ENCODE data around the gene ATF3.
"Not testable (repeated sequence)": the region's sequence is repeated elsewhere in the genome, so short reads cannot be mapped to it uniquely, and the experiment has no call there.

ATF3 gene

GRCh38 chr1:212655668-212656440 is 47.3 kb downstream of the ATF3 start:
- no peak for DNase-seq

DNA sequence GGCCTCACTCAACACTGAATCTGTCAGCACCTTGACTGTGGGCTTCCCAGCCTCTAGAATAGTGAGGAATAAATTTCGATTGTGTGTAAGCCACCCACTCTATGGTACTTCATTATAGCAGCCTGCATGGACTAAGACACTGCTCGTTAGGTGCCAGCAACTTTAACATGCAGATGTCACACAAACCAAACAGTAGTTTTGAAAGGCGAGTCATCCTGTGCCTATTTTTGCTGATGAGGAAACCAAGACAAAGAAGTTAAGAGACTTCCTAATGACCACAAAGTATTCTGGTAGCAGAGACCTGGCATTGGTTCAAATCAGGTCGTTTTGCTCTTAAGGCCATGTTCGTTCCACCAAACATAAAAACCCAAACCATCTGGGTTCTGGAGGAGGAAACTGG is 48.2 kb downstream of the ATF3 start:
- no peak for DNase-seq

DNA sequence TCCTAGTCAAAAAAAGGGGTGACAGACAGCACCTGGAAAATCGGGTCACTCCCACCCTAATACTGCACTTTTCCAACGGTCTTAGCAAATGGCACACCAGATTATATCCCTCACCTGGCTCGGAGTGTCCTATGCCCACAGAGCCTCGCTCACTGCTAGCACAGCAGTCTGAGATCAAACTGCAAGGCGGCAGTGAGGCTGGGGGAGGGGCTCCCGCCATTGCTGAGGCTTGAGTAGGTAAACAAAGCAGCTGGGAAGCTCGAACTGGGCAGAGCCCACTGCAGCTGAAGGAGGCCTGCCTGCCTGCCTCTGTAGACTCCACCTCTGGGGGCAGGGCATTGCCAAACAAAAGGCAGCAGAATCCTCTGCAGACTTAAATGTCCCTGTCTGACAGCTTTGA is 49.7 kb downstream of the ATF3 start:
- DNase-seq: not testable (repeated sequence)

DNA sequence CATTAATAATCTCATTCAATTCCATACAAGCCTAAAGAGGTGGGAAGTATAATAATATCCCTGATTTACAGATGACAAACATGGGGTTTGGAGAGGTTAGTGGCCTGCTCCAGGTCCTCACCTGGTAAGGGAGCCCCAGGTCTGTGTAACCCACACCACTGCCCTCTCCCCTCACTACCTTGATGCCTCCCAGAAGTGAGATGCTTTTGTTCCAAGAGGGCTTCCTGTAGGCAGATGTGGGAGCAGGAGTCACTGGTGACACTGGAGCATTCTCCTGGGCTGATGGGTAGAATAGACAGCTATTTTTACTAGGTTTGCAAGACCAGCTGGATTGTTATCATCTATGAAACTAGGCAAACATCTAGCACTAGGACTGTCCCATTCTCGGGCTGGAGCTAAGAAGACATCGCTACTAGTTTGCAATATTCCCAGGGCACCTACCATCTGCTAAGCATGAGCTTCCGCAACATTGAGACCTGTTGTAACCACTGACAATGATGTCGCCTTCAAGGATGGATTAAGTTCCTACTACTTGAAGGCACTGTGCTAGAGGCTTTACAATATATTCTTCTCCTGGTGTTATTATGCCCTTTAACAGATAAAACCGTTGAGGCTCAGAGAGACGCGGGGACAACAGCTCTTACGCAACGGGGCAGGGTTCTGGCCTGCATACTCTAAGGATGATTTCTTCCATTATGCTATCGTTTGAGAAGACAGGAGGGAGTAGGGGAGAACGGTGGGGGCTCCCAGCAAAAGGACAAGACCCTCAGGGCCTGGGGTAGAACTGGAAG is 56.0 kb downstream of the ATF3 start:
- DNase-seq: no peak

GRCh38 chr1:212665241-212666115 is 56.9 kb downstream of the ATF3 start:
- peak; percentile 86 for DNase-seq

DNA sequence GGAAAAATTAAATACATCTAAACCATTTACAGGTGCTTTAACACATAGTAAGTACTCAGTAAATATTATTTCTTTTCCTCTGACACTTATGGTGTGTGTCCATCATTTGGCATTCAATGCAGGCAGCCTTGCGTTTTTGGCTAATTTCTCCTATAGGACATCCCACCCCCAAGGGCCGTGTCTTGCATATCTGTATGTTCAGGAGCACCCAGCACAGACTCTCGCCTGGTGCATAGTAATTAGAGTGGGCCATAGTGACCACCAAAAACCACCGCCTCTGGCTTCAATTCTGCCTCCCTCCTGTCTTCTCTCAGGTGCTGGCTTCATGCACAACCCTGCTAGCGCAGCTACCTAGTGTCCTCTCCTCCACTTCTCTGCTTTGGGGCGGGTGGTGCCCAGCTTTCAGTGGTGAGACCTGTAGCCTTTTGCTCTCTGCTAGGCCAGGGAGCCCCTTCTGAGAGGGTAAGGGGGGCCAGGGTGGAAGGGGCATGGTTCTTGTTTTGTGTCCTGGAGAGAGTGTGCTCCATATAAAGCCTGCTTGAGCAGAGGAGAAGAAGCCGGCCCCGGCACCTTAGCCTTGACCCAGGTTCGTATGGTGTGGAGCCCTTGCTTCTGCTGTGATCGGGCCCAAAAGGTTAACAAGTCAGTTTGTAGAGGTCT is 57.7 kb downstream of the ATF3 start:
- DNase-seq: no peak

DNA sequence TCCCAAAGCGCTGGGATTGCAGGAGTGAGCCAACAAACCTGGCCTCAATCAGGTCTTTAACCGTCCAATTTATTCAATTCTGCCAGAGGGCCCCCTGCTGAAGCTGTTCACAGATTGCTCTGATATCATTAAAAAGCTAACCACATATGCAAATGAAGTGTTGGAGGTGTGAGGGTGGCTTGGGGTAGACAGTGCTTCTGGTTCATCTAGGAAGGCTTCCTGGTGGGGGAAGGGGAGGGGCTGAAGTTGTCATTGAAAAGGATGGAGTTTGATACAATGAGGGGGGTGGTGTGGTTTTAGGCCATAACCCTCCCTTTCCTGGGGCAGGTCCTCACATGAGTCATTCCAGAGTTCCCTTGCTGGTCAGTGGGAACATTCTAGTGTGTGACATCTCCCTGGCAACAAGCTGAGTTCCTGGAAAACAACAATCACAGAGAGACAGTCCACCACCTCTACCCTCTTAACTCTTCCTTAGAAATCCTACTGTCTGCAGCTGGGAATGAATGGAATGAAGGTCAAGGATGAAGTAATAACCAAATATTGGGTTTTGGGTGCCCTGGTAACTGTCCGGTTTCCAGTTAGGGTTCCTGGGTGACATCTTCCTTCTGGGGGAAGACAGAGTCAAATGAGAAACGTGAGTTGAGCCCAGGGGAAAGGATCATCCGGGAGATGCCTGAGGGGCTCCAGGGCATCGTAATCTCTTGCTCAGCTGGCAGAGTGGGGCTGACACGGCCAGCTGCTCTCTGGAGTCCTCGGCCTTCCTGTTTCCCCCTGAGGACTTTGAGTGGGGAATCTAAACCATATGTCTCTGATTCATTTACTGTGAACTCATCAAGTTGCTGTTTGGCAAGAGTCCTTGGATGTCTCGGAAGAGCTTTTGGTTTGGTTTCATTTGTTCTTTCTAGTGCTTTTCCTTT is 58.9 kb downstream of the ATF3 start:
- DNase-seq: peak; percentile 79

DNA sequence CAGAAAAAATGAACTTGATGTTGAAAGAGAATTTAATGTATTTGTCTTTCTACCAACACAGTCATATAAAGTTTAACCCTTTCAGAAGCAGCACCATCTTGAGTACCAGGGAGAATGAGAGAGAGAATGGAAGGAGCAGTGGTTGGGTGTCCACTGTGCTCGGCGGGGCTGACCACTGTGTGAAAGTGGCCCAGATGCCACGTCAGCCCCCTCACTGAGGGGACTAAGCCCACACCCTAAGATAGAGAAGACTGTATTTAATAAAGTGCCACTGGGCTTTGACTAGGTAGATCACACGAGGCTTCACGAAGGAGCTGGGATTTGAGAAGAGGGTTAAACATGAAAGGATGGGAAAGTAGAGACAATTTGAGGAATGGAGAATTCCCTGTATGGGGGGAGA is 59.9 kb downstream of the ATF3 start:
- DNase-seq: no peak

DNA sequence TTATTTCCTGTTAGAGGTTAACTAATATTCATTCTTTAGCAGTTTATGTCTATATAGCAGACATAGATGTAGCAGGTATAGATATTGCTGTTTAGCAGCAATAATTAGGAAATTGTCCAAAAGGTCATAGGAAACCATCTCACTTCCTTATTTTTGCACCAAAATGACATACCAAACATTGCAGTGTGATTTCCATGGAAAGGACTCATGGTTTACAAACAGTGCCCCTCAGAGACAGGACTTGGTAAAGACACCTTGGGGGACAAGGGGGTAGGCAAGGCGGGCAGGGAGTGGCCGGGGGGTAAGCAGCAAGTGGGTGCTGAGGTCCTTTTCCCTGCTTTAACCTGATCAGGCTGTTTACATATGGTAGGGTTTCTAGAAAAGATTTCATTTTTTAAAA is 60.5 kb downstream of the ATF3 start:
- no peak for DNase-seq

GRCh38 chr1:212669600-212669999 is 61.0 kb downstream of the ATF3 start:
- DNase-seq: no peak

GRCh38 chr1:212670301-212670700 is 61.7 kb downstream of the ATF3 start:
- DNase-seq: no peak

Data from right hindlimb (tissue), 1 donor.